Glutamatergic neuron (in vitro differentiated cells): ENCODE results near the gene BTN3A1. TPM values are rescaled to one million over a fixed set of nuclear protein-coding genes. Genes with fewer than 3 reads are reported as not detected.
"Not testable (repeated sequence)": the region's sequence is repeated elsewhere in the genome, so short reads cannot be mapped to it uniquely, and the experiment has no call there.

Experiments
- DNase-seq: peaks from one replicate; pipeline ENCODE4 v3.0.0; 2022
- H3K27ac Mint-ChIP-seq: one replicate; pipeline ENCODE4 v1.8.0; 2020; ENCODE audit warnings: mild to moderate bottlenecking, mixed read lengths, inconsistent platforms; ENCODE audit not compliant: unreplicated experiment
- H3K27me3 Mint-ChIP-seq: one replicate; pipeline ENCODE4 v1.8.0; 2020; ENCODE audit warnings: mild to moderate bottlenecking, moderate library complexity, mixed read lengths, inconsistent platforms; ENCODE audit not compliant: unreplicated experiment
- H3K36me3 Mint-ChIP-seq: one replicate; pipeline ENCODE4 v1.8.0; 2020; ENCODE audit warnings: mild to moderate bottlenecking, mixed read lengths, inconsistent platforms; ENCODE audit not compliant: unreplicated experiment
- H3K4me1 Mint-ChIP-seq: one replicate; pipeline ENCODE4 v1.8.0; 2020; ENCODE audit warnings: mild to moderate bottlenecking, low read depth, mixed read lengths, inconsistent platforms; ENCODE audit not compliant: unreplicated experiment
- H3K4me3 Mint-ChIP-seq: one replicate; pipeline ENCODE4 v1.8.0; 2020; ENCODE audit warnings: mild to moderate bottlenecking, mixed read lengths, inconsistent platforms; ENCODE audit not compliant: unreplicated experiment
- H3K9me3 Mint-ChIP-seq: one replicate; pipeline ENCODE4 v1.8.0; 2020; ENCODE audit warnings: mild to moderate bottlenecking, moderate library complexity, mixed read lengths, inconsistent platforms; ENCODE audit not compliant: unreplicated experiment
- CTCF ChIP-seq: fragments of 200-600 bp; sonication (generic); IDR thresholded peaks from one replicate; pipeline ENCODE4 v1.5.0; 2021; ENCODE audit not compliant: partially characterized antibody, unreplicated experiment
- total RNA-seq: library from RNA; stranded (reverse); fragmentation: NEBNext Ultra II Directional; extraction: Animal tissue kit (Norgen Biotek cat#: 25700); gene quantifications from one replicate; pipeline ENCODE4 v1.2.1, GENCODE V29; 2021; ENCODE audit not compliant: unreplicated experiment

Gene BTN3A1
- total RNA-seq, 1 donor from 2014 or later, result 2.2 TPM

GRCh38 chr6:26367114-26367513 lies 35.0 kb upstream of the BTN3A1 start:
- Mint-ChIP-seq H3K36me3 (no peaks in the 10 kb centered on the region), H3K4me1 (no peaks in the 10 kb centered on the region), H3K9me3 (no peaks in the 10 kb centered on the region), H3K27ac (no peak overlapping the region), H3K27me3 (no peaks in the 10 kb centered on the region), H3K4me3 (no peak overlapping the region)
- DNase-seq, result no peak
- TF ChIP-seq CTCF, result no peak

DNA sequence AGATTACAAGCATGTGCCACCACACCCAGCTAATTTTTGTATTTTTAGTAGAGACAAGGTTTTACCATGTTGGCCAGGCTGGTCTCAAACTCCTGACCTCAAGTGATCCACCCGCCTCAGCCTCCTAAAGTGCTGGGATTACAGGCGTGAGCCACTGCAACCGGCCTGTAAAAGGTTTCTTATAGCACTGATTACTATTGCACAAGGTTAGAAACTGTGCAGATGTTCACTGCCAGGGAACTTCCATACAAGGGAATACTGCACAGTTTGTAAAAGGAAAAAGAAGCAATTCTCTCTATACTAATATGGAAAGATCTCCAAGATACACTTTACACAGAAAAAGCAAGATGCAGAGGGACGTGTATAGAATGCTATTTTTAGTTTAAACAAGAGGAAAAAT lies 30.3 kb upstream of the BTN3A1 start:
- H3K27me3 Mint-ChIP-seq, H3K36me3 Mint-ChIP-seq, H3K4me1 Mint-ChIP-seq, H3K4me3 Mint-ChIP-seq, DNase-seq, H3K27ac Mint-ChIP-seq, H3K9me3 Mint-ChIP-seq: not testable (repeated sequence)

DNA sequence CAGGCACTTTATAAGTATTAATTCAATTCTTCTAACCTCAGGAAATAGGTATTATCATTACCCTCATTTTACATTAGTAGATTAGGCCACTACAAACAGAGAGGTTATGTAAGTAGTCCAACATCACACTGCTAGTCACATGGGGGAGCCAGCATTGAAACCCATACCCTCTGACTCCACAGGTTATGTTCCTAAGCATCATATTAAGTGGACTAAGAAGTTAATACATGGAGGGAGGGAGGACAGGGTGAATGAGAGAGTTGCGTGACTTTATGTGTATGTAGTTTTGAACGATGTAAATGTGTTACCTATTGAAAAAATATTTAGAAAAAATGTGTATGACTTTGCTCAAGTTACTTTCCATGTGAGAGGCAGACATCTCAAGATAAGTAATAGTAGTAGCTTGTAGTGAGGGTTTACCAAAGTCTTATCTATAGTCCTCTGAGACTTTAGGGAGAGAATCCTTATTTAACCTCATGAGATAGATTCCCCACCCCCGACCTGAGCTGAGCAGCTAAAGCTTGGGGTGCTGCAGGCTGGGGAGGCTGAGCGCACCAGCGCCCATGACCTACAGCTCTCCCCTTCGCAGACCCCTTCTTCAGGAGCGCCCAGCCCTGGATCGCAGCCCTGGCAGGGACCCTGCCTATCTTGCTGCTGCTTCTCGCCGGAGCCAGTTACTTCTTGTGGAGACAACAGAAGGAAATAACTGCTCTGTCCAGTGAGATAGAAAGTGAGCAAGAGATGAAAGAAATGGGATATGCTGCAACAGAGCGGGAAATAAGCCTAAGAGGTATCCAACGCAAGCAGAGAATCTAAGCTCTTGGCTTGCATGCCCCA lies 29.5 kb upstream of the BTN3A1 start:
- peaks cover 2% of the 10 kb centered on the region for H3K9me3 Mint-ChIP-seq
- H3K27ac Mint-ChIP-seq, result no peak overlapping the region
- peaks cover 2% of the 10 kb centered on the region for H3K27me3 Mint-ChIP-seq
- no peak for TF ChIP-seq CTCF
- H3K4me3 Mint-ChIP-seq, result no peak overlapping the region
- no peak for DNase-seq
- H3K4me1 Mint-ChIP-seq, result peaks cover under 1% of the 10 kb centered on the region
- no peaks in the 10 kb centered on the region for H3K36me3 Mint-ChIP-seq

GRCh38 chr6:26375270-26375669 lies 26.8 kb upstream of the BTN3A1 start:
- peaks cover 2% of the 10 kb centered on the region for H3K27me3 Mint-ChIP-seq

GRCh38 chr6:26377719-26378118 lies 24.4 kb upstream of the BTN3A1 start:
- TF ChIP-seq CTCF, result no peak
- Mint-ChIP-seq H3K27me3 (peaks cover 7% of the 10 kb centered on the region), H3K36me3 (no peaks in the 10 kb centered on the region), H3K4me1 (peaks cover 12% of the 10 kb centered on the region), H3K27ac (no peak overlapping the region), H3K4me3 (no peak overlapping the region), H3K9me3 (peaks cover 3% of the 10 kb centered on the region)
- DNase-seq, result no peak

More at GRCh38 chr6:26375270-26375669, 26.8 kb upstream of the BTN3A1 start:
- H3K9me3 Mint-ChIP-seq, result peaks cover 2% of the 10 kb centered on the region
- H3K27ac Mint-ChIP-seq, result no peak overlapping the region
- no peak overlapping the region for H3K4me3 Mint-ChIP-seq
- H3K36me3 Mint-ChIP-seq, result no peaks in the 10 kb centered on the region
- no peak for TF ChIP-seq CTCF
- H3K4me1 Mint-ChIP-seq, result peaks cover 8% of the 10 kb centered on the region
- DNase-seq, result no peak

DNA sequence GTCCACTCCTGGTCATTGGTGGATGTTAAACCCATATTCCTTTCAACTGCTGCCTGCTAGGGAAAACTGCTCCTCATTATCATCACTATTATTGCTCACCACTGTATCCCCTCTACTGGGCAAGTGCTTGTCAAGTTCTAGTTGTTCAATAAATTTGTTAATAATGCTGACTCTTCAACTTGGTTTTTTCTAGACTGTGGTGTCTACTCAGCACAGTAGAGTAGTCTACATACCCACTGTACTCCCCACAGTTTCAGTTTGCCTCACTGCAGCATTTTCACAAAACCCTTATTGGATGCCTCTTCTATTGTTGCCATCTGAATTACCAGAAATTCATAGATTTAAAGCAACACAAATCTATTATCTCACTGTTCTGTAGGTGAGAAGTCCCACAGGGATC lies 23.9 kb upstream of the BTN3A1 start:
- not testable (repeated sequence) for H3K4me3 Mint-ChIP-seq, DNase-seq, H3K9me3 Mint-ChIP-seq, H3K36me3 Mint-ChIP-seq, H3K27me3 Mint-ChIP-seq, H3K27ac Mint-ChIP-seq
- peaks cover 12% of the 10 kb centered on the region for H3K4me1 Mint-ChIP-seq
